Loucy (cell line): ENCODE data around the gene FSTL3.

Experiments
- EZH2phosphoT487 ChIP-seq: fragments of 200-600 bp; IDR thresholded peaks from 2 replicates; pipeline ENCODE4 v1.6.1; 2018; ENCODE audit warnings: antibody characterized with exemption, mild to moderate bottlenecking, moderate library complexity, borderline replicate concordance
- TF ChIP-seq, protein P1 (sequence below): fragments of 200-600 bp; sonication (generic); conservative IDR thresholded peaks from 2 replicates; pipeline ENCODE4 v1.5.1; 2014; ENCODE audit warnings: mild to moderate bottlenecking, antibody characterized with exemption, low read length

- TF ChIP-seq, protein P1, sequence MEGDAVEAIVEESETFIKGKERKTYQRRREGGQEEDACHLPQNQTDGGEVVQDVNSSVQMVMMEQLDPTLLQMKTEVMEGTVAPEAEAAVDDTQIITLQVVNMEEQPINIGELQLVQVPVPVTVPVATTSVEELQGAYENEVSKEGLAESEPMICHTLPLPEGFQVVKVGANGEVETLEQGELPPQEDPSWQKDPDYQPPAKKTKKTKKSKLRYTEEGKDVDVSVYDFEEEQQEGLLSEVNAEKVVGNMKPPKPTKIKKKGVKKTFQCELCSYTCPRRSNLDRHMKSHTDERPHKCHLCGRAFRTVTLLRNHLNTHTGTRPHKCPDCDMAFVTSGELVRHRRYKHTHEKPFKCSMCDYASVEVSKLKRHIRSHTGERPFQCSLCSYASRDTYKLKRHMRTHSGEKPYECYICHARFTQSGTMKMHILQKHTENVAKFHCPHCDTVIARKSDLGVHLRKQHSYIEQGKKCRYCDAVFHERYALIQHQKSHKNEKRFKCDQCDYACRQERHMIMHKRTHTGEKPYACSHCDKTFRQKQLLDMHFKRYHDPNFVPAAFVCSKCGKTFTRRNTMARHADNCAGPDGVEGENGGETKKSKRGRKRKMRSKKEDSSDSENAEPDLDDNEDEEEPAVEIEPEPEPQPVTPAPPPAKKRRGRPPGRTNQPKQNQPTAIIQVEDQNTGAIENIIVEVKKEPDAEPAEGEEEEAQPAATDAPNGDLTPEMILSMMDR: no peak
- no peak for TF ChIP-seq EZH2phosphoT487
Measured at GRCh38 chr19:710767-711166, 34.6 kb downstream of the FSTL3 start.
